ENCODE results near the gene NTRK3.

Gene NTRK3

DNA sequence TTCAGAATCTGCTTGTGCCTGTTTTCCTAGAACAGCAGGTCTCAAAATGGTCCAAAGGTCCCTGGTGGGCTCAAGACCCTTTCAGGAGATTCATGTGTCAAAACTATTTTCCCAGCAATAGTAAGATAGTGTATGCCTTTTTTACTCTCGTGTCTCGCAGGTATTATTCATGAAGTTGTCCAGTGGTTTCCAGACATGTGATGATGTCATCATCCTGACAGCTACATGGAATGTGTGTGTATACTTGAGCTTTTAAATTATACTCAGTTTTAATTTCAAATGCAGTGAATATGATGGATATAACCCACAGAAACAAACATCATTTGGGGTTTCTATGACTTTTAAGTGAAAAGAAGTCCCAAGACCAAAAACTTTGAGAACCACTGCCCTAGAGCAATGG lies 288.6 kb downstream of the NTRK3 start:
- Mint-ChIP-seq H3K4me3 (no peak overlapping the region), H3K9me3 (peaks cover 0 to 4% of the 10 kb centered on the region in 2 donors), H3K27ac (no peak overlapping the region), H3K4me1 (no peaks in the 10 kb centered on the region), H3K27me3 (no peaks in the 10 kb centered on the region), H3K36me3 (peaks cover 0 to 2% of the 10 kb centered on the region in 2 donors)
- no peak for DNase-seq
- no peak for ATAC-seq (replicated peaks)

DNA sequence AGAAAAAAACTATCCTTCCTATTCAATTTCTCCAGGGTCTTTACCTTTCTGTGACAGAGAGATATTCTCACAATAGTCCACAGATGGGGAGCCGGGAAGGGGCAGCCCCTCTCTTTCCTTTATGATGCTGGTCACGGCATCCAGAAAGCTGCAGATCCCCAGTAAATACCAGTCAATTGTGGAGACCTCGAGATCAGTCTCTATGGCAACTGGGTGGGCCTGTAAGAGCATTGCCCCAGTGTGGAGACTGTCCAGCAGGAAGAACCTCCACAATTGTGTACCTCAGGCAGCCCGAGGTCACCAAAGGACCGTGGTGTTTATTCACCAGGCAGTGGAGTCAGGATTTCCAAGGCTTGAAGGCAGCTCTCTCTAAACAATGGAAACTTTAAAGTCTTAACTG lies 291.2 kb downstream of the NTRK3 start:
- Mint-ChIP-seq H3K27me3 (no peaks in the 10 kb centered on the region), H3K4me1 (no peaks in the 10 kb centered on the region), H3K9me3 (peaks cover 0 to 4% of the 10 kb centered on the region in 2 donors), H3K4me3 (no peak overlapping the region), H3K27ac (no peak overlapping the region), H3K36me3 (peaks cover 0 to 2% of the 10 kb centered on the region in 2 donors)
- ATAC-seq (replicated peaks): no peak
- no peak for DNase-seq

DNA sequence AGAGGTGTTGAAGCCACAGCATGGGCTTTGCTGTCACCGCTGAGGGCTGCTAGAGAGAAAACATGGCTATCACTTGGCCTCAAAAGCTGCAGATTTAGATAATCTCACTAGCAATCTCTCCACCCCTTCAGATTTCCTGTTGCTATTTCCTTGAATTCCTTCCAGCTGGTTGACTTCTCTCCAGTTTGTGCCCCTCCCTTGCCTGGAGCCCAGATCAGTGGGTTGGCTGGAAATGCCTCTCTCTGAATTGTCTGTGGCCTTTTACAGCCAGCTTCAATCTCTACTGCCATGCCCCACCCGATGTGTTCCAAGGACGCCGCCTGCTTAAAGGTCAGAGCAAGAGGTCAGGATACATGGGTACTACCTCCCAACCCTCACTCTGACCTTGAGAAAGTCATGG lies 294.1 kb downstream of the NTRK3 start:
- no peaks in the 10 kb centered on the region for H3K4me1 Mint-ChIP-seq
- H3K4me3 Mint-ChIP-seq: no peak overlapping the region
- no peak for ATAC-seq (replicated peaks)
- no peak overlapping the region for H3K27ac Mint-ChIP-seq
- DNase-seq: no peak
- no peaks in the 10 kb centered on the region for H3K27me3 Mint-ChIP-seq
- peaks cover 0 to 4% of the 10 kb centered on the region in 2 donors for H3K9me3 Mint-ChIP-seq
- H3K36me3 Mint-ChIP-seq: peaks cover 0 to 2% of the 10 kb centered on the region in 2 donors

DNA sequence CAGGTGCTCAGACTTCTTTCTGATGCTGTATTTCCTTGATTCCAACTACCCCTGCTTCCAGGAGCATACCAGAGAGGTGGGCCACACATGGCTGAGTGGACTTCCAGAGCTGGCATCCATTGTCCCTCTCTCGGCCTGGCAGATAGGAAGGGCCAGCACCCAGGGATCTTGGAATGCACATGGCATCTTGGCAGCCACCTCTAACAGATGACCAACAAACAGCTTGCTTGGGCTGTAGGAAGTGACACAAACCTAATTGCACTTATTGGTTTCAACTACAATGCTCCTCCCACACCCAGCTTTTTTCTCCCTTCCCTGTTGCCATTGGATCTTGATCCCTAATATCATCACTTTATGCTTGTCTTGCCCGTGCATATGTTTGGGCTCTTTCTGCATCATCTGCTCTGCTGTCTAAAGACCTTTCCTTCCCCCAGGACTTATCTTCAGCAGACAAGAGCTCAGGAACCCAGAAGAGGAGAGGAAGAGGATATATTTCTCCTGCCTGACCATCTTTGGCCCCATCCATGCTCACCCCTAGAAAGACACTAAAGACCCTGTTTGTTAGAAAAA lies 294.6 kb downstream of the NTRK3 start:
- H3K36me3 Mint-ChIP-seq: peaks cover 0 to 2% of the 10 kb centered on the region in 2 donors
- no peak overlapping the region for H3K4me3 Mint-ChIP-seq
- no peaks in the 10 kb centered on the region for H3K27me3 Mint-ChIP-seq
- DNase-seq (no peak), ATAC-seq (replicated peaks) (no peak)
- no peaks in the 10 kb centered on the region for H3K4me1 Mint-ChIP-seq
- H3K9me3 Mint-ChIP-seq: peaks cover 0 to 4% of the 10 kb centered on the region in 2 donors
- H3K27ac Mint-ChIP-seq: no peak overlapping the region

DNA sequence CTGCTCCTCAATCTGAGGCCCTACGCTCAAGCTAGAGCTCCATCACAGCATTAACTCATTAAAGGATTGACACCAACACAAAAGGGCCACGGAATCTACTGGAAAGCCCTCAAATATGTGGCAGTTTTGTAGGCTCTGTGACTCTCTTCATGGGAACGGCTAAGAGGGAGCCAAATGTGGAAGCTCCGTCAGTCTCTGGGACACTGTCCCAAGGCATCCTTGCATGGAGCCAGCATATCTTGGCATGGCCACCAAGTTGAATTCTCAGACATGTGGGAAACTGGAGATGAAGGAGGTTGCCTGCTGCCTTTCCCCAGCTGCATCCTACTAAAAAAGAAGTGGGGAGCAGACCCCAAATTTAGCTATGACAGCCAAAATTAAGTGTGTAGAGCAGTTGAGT lies 296.9 kb downstream of the NTRK3 start:
- DNase-seq (no peak), ATAC-seq (replicated peaks) (no peak)
- no peak overlapping the region for H3K27ac Mint-ChIP-seq
- no peaks in the 10 kb centered on the region for H3K4me1 Mint-ChIP-seq
- no peak overlapping the region for H3K4me3 Mint-ChIP-seq
- H3K36me3 Mint-ChIP-seq: no peaks in the 10 kb centered on the region
- no peaks in the 10 kb centered on the region for H3K9me3 Mint-ChIP-seq
- no peaks in the 10 kb centered on the region for H3K27me3 Mint-ChIP-seq

DNA sequence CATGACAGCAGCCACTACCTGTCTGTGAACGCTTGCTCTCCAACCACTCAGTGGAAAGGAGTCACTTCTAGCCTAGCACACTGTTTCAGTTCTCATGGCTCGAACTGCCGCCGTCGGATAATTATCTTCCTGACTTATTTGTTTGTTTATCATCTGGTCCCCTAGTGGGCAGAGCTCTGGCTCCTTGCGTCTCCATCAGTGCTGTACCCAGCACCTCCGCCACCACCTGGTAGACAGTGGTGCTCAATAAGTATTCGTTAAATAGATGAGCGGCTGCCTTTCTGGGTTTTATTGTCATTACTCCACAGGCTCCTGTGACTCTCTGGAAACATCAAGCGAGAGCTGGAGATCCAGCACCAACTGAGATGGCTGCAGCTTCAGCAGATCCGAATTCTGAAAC lies 297.5 kb downstream of the NTRK3 start:
- ATAC-seq (replicated peaks) (no peak), DNase-seq (no peak)
- Mint-ChIP-seq H3K4me3 (no peak overlapping the region), H3K36me3 (no peaks in the 10 kb centered on the region), H3K27me3 (no peaks in the 10 kb centered on the region), H3K4me1 (no peaks in the 10 kb centered on the region), H3K9me3 (no peaks in the 10 kb centered on the region), H3K27ac (no peak overlapping the region)

DNA sequence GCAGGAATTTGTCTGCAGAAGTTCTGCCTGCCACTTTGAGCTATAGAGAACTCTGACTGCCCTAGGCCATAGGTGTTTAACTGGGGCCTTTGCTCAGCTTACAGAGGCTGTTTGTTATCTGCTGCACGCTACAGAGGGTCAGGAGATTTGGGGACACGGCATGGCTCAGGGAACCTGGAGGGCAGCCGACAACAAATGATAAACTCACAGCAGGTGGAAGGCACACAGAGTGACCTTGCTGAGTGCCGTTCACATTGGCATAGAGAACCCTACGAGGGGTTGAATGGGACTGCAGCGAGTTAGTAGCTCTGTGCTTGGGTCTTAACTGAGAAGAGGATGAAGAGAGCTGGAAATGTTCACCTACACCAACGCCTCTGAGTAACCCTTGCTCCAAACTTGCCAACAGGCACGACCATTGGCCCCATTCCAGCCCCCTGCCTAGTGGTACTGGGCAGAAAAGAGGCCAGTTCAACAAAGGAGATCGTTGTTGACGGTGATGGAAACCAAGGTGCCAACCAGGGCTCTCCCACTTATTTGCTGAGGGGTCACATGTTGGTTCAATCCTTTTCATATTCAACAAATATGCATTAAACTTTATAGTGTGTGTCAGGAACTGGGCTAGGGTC lies 301.1 kb downstream of the NTRK3 start:
- Mint-ChIP-seq H3K27me3 (no peaks in the 10 kb centered on the region), H3K27ac (no peak overlapping the region), H3K36me3 (no peaks in the 10 kb centered on the region), H3K4me1 (no peaks in the 10 kb centered on the region), H3K9me3 (no peaks in the 10 kb centered on the region), H3K4me3 (no peak overlapping the region)
- no peak for ATAC-seq (replicated peaks)
- DNase-seq: no peak

DNA sequence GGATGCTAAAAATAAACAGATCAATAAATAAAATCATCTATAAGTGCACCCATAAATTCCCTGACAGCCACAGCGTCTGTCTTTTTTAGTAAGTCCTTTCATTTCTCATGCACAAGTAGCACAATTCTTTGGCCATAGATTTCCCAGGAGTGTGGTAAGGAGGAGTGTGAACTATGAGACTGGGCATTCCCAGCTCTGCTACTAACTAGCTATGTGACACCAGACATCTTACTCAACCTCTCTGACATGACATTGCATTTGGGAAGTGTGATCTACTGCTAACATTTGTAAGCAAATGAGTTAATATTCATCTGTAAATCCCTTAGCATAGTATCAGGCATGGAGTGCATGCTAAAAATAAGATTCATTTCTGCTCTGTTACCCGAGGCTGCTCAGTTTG lies 301.7 kb downstream of the NTRK3 start:
- Mint-ChIP-seq H3K4me1 (no peaks in the 10 kb centered on the region), H3K27ac (no peak overlapping the region), H3K4me3 (no peak overlapping the region), H3K36me3 (no peaks in the 10 kb centered on the region), H3K9me3 (no peaks in the 10 kb centered on the region), H3K27me3 (no peaks in the 10 kb centered on the region)
- DNase-seq (no peak), ATAC-seq (replicated peaks) (no peak)

DNA sequence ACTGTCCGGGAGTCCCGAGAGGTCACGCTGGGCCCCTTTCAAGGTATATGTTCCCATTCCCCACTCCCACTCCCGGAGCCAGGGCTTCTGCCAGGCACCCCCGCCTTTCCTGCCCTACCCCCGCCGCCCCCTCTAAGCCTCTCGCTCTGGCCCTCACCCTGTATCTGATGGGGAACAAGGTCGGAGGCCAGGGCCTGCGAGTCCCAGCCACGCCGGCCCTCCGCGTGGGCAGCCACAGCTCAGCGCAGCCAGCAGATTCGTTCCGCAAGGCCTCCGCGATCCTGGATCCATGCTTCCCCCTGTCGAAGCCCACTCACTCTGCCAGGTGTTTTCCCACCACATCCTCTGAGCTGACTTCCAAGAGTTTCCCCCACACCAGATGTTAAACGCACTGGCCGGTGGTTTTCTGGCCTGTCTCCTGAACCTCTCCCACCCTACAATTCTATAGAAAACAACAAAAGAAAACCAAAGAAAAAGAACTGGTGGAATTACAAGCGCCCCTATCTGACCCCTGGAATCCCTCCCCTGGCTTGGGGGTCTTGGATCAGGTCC lies 303.7 kb downstream of the NTRK3 start:
- no peak overlapping the region for H3K27ac Mint-ChIP-seq
- ATAC-seq (replicated peaks) (no peak), DNase-seq (no peak)
- no peaks in the 10 kb centered on the region for H3K27me3 Mint-ChIP-seq
- no peaks in the 10 kb centered on the region for H3K4me1 Mint-ChIP-seq
- H3K4me3 Mint-ChIP-seq: no peak overlapping the region
- no peaks in the 10 kb centered on the region for H3K36me3 Mint-ChIP-seq
- H3K9me3 Mint-ChIP-seq: no peaks in the 10 kb centered on the region

DNA sequence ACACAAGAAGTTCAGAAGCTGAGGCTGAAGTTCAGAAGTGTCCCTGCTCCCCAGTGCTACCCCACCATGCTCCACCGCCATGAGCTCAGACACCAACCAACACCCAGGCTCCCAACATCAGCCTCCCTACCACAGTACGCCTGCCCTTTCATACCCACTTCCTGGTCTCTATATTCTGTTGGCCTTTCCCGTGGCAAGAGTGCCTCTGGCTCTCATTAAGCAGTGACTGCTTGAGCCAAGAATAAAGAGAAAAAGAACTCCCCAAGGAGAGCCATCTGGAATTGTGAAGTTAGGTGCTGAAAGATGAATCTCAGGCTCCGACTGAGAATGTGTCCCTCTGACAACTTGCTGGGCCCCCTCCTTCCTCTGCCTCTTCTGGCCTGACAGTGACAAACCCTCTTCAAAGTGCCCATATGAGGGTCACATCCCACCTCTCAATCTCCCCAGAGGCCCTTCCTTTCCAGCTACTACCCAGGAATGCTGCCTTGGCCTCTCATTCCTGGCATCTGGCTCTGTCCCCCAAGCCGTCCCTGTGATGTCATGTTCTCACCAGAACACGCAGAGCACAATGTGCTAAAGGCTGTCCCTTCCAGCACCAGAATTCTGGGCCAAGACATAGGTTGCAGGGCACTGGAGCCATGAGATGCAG lies 306.8 kb downstream of the NTRK3 start:
- Mint-ChIP-seq H3K36me3 (no peaks in the 10 kb centered on the region), H3K4me3 (no peak overlapping the region), H3K27ac (no peak overlapping the region), H3K27me3 (no peaks in the 10 kb centered on the region), H3K4me1 (no peaks in the 10 kb centered on the region), H3K9me3 (no peaks in the 10 kb centered on the region)
- DNase-seq (no peak), ATAC-seq (replicated peaks) (no peak)

DNA sequence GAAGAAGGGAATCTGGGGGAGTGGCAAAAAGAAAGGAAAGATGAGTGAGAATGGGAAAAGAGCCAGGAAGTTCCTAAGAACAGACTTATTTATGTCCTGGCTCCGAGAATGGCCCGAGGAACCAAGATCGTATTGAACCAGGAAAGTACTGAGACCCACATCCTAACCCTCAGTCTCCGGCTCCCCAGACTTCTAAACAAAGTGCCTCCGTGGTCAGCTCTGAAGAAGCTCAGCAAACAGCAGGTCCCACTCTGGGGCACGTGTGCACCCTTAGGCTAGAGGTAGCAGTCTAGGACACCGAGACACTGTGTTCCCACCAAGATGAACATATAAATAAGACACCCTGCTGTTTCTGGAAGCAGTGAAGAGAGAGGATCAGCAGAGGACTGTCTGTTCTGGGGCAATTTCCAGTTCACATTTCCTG lies 307.4 kb downstream of the NTRK3 start:
- Mint-ChIP-seq H3K4me3 (no peak overlapping the region), H3K36me3 (no peaks in the 10 kb centered on the region), H3K4me1 (no peaks in the 10 kb centered on the region), H3K27me3 (no peaks in the 10 kb centered on the region), H3K27ac (no peak overlapping the region), H3K9me3 (no peaks in the 10 kb centered on the region)
- no peak for DNase-seq
- ATAC-seq (replicated peaks): no peak

DNA sequence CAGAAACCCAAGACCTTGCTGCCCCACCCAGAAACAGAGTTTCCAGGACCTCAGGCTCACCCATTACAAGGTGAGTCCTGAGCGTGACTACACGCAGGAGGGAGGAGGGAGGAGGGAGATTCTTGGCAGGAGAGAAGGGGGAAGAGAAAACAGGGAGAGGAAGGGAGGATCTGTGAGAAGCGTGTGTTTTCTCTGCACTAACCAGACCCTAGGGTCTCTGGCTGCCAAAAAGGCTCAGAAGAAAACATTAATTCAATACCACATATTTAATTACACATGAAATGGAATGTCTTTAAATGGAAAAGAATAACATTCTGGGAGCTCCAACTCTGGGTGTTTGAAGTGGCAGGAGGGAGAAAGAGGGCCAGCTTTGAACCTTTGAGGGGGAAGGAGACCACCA lies 309.0 kb downstream of the NTRK3 start:
- no peak overlapping the region for H3K4me3 Mint-ChIP-seq
- H3K36me3 Mint-ChIP-seq: no peaks in the 10 kb centered on the region
- DNase-seq (no peak), ATAC-seq (replicated peaks) (no peak)
- no peaks in the 10 kb centered on the region for H3K27me3 Mint-ChIP-seq
- H3K9me3 Mint-ChIP-seq: no peaks in the 10 kb centered on the region
- H3K4me1 Mint-ChIP-seq: no peaks in the 10 kb centered on the region
- H3K27ac Mint-ChIP-seq: no peak overlapping the region

DNA sequence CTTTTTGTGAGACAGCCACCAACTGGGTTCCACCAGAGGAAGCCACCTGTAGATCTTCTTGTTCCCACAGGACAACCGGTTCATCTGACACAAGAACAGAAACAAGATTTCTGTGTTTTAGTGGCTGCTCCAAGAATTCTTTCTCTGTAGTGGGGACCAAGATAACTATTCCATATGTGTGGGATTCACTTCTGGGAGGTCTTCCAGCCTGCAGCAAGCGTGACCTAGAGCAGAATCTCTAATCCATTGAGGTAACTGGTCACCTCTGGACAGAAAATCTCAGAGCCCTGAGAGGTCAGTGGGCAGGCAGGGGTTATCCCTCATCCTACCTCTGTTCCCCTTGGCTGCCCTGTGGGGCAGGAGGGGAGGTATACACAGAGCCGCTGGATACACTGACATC lies 311.3 kb downstream of the NTRK3 start:
- Mint-ChIP-seq H3K27me3 (no peaks in the 10 kb centered on the region), H3K4me1 (no peaks in the 10 kb centered on the region), H3K4me3 (no peak overlapping the region), H3K36me3 (no peaks in the 10 kb centered on the region), H3K27ac (no peak overlapping the region), H3K9me3 (no peaks in the 10 kb centered on the region)
- DNase-seq (no peak), ATAC-seq (replicated peaks) (no peak)

DNA sequence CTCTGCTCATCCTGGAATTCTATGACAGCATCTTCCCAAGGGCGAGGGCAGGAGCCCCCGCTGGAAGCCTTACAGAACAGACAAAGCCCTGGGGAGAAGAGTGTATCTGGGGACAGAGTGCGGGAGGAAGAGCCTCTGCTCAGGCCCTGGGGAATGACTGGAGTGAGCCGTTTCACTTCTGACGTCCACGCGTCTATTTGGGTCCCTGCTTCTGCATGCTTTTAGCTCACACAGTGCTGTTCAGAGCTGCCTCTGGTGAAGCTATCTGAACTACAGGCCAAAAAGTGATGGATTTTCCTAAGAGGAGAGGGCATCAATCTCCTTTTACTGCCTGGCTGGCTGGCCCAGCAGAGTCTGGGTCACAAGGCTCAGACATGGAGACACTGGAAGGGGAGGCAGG lies 311.8 kb downstream of the NTRK3 start:
- no peak for DNase-seq
- no peaks in the 10 kb centered on the region for H3K9me3 Mint-ChIP-seq
- ATAC-seq (replicated peaks): no peak
- no peaks in the 10 kb centered on the region for H3K4me1 Mint-ChIP-seq
- no peaks in the 10 kb centered on the region for H3K36me3 Mint-ChIP-seq
- no peak overlapping the region for H3K27ac Mint-ChIP-seq
- no peak overlapping the region for H3K4me3 Mint-ChIP-seq
- no peaks in the 10 kb centered on the region for H3K27me3 Mint-ChIP-seq

DNA sequence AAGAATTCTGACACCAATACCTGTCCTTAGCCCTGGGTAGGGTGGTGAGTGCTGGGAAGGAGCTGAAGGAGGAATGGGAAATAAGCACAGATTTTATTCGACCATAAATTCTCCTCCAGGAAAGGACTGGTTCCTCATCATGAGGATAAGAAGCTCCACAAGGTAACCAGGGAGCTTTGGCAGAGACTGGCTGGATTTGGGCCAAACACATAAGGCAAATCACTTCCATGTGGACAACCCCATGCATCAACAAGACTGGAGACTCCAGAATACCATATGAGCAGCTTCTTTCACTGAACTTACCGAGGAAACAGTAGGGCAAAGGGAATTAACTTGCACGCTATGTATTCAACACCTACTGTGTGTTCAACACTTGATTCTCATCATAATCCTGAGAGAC lies 312.5 kb downstream of the NTRK3 start:
- no peak for DNase-seq
- Mint-ChIP-seq H3K9me3 (no peaks in the 10 kb centered on the region), H3K27me3 (no peaks in the 10 kb centered on the region), H3K27ac (no peak overlapping the region), H3K4me3 (no peak overlapping the region), H3K4me1 (no peaks in the 10 kb centered on the region), H3K36me3 (no peaks in the 10 kb centered on the region)
- no peak for ATAC-seq (replicated peaks)

All from stimulated activated naive B cell treated with anti-CD40 and anti-IgM and Interleukin-4, amounts not matched to agents 10 μg/mL and 1 μg/mL and 100 μg/mL, for 72 hours (primary cell).